ENCODE results near the gene POLK.
A peak's percentile ranks its signal among the peaks of the same experiment; 100 is the strongest.

The POLK gene

DNA sequence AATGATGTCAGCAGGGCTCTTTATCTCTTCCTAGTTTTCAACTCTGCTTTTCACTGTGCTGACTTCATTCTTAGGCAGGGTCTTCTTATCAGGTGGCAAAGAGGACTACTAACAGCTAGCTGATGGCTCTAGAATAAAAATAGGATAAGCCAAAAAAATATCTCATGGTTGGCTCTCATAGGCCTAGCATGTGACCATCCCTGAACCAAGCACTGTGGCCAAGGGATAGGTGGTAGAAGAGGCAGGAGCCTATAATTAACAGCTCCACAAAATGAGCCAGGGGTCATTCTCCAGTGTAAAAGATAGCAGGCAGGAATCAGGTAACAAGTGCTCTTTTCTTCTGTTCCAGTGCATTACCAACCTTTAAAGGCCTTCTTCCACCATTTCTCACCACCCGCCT lies 120.6 kb downstream of the POLK start:
- H3K27me3 Mint-ChIP-seq: peaks cover 0 to 9% of the 10 kb centered on the region in 2 donors
- peaks cover 0 to 3% of the 10 kb centered on the region in 2 donors for H3K36me3 Mint-ChIP-seq
- H3K4me3 Mint-ChIP-seq: no peak overlapping the region
- peaks cover 0 to 2% of the 10 kb centered on the region in 2 donors for H3K4me1 Mint-ChIP-seq
- ATAC-seq (replicated peaks) (no peak), DNase-seq (no peak)
- H3K27ac Mint-ChIP-seq: no peak overlapping the region
- H3K9me3 Mint-ChIP-seq: peaks cover 1 to 10% of the 10 kb centered on the region in 2 donors

DNA sequence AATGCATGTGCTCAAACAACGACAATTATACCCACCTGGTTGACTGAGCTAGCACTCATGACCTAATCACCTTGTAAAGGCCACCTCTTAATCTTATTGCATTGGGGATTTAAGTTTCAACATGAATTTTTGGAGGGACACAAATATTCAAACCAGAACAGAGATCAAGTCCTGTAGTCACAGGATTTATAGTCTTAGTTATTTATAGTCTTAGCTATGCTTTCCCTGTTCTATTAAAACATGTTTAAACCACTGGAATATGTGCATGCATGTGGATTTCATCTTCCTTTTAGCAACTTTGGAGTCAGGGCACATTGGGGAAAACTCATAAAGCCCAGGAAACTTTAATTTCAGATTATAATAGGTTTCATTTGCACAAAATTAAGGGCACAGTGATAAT lies 126.3 kb downstream of the POLK start:
- DNase-seq (no peak), ATAC-seq (replicated peaks) (no peak)
- no peaks in the 10 kb centered on the region for H3K4me1 Mint-ChIP-seq
- H3K4me3 Mint-ChIP-seq: no peak overlapping the region
- peaks cover 0 to 10% of the 10 kb centered on the region in 2 donors for H3K9me3 Mint-ChIP-seq
- no peak overlapping the region for H3K27ac Mint-ChIP-seq
- peaks cover 0 to 3% of the 10 kb centered on the region in 2 donors for H3K36me3 Mint-ChIP-seq
- peaks cover 0 to 9% of the 10 kb centered on the region in 2 donors for H3K27me3 Mint-ChIP-seq

DNA sequence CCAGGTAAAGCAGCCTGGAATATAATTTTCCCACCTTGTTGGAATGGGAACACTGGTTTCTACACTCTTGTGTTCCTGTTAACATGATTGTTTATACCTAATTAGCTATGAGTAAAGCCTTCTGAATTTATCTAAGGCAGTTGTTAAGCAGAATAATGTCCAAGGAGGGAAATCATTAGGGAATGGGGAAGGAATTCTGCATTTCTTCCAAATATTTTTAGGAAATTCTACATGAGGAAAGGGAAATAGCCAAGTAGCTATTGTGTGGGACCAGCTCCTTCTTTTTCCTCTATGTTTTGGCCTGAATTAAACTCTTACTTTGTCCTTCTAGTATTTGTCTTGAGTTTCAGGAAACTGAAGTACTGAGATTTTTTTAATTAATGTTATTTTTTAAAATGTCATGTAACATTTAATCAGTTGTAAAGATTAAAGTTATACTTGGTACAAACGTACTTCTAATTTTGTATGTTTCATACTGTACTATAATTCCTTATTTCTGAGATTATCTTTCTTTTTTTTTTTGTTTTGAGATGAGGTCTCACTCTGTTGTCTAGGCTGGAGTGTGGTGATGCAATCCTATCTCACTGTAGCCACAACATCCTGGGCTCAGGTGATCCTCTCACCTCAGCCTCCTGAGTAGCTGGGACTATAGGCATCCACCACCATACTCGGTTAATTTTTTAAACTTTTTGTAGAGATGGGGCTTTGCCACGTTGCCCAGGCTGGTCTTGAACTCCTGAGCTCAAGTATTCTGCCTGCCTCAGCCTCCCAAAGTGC lies 128.0 kb downstream of the POLK start:
- no peak for ATAC-seq (replicated peaks)
- DNase-seq: no peak

DNA sequence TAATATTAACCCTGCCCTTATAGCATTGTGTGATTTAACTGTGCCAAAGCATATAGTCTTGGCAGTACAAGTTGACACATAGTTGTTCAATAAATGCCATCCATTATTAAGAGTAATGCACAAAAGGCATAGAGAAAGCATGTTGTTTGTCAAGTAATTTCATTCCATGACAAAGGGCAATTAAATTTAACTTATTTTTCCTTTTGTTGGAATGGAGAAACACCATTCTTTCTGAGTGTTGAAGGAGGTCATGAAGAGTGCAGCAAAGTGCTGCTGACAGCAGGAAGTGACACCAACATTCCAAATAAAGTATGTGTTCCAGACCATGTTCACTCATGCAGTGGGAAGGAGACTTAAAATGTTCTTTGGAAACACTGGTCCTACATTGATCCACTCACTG lies 128.7 kb downstream of the POLK start:
- peaks cover 0 to 9% of the 10 kb centered on the region in 2 donors for H3K27me3 Mint-ChIP-seq
- DNase-seq (no peak), ATAC-seq (replicated peaks) (no peak)
- H3K36me3 Mint-ChIP-seq: peaks cover 0 to 3% of the 10 kb centered on the region in 2 donors
- H3K9me3 Mint-ChIP-seq: no peaks in the 10 kb centered on the region
- H3K4me3 Mint-ChIP-seq: no peak overlapping the region
- H3K4me1 Mint-ChIP-seq: no peaks in the 10 kb centered on the region
- no peak overlapping the region for H3K27ac Mint-ChIP-seq

More for the DNA sequence above, 128.0 kb downstream of the POLK start:
- Mint-ChIP-seq H3K36me3 (peaks cover 0 to 3% of the 10 kb centered on the region in 2 donors), H3K4me1 (no peaks in the 10 kb centered on the region), H3K27me3 (peaks cover 0 to 9% of the 10 kb centered on the region in 2 donors), H3K9me3 (no peaks in the 10 kb centered on the region), H3K4me3 (no peak overlapping the region), H3K27ac (no peak overlapping the region)

DNA sequence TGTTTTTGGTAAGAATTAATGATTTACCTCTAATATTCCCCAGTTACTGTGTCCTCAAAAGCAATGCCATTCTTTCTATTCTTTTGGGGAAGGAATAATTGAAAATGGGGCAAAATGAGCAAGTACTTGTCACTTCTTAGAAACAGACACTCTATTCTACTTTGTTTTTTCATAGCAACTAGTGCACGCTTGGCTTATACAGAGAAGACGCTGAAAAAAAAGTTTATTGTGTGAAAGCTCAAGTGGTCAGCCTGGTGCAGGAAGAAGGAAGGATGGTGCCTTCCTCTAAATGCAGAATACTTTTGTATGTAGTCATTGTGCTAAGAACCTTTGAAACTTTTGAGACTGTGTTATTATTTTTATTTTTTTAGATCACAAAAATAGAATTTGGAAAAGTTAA lies 129.1 kb downstream of the POLK start:
- peaks cover 0 to 9% of the 10 kb centered on the region in 2 donors for H3K27me3 Mint-ChIP-seq
- DNase-seq: no peak
- no peaks in the 10 kb centered on the region for H3K9me3 Mint-ChIP-seq
- H3K4me1 Mint-ChIP-seq: no peaks in the 10 kb centered on the region
- no peak overlapping the region for H3K27ac Mint-ChIP-seq
- ATAC-seq (replicated peaks): no peak
- no peak overlapping the region for H3K4me3 Mint-ChIP-seq
- H3K36me3 Mint-ChIP-seq: peaks cover 0 to 3% of the 10 kb centered on the region in 2 donors

DNA sequence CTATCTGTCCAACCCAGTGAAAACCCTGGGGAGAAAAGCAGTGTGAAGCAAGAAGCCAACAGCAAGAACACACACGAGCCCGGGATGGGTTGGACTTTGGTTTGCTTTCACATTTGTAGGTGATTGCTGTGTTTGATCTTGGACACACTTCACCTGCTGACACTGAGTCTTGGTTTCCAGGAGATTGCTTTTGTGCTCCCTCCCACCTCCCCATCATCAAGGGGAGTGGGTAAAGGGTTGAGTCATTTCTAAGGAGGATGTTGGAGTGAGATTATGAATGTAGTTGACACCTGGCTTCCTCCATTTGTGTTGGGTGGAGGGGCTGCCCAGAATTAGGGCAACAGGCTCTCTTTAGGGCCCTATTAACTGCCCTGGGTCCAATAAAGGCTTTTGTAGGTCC lies 137.0 kb downstream of the POLK start:
- ATAC-seq (replicated peaks): peak; percentile 61 to 86
- H3K36me3 Mint-ChIP-seq: peaks cover 0 to 2% of the 10 kb centered on the region in 2 donors
- no peaks in the 10 kb centered on the region for H3K27me3 Mint-ChIP-seq
- no peak overlapping the region for H3K27ac Mint-ChIP-seq
- DNase-seq: no peak
- peaks cover 4 to 7% of the 10 kb centered on the region in 2 donors for H3K4me1 Mint-ChIP-seq
- H3K9me3 Mint-ChIP-seq: peaks cover 0 to 2% of the 10 kb centered on the region in 2 donors
- no peak overlapping the region for H3K4me3 Mint-ChIP-seq
